Measurements from ENCODE around the gene ICAM4.

ICAM4 gene

DNA sequence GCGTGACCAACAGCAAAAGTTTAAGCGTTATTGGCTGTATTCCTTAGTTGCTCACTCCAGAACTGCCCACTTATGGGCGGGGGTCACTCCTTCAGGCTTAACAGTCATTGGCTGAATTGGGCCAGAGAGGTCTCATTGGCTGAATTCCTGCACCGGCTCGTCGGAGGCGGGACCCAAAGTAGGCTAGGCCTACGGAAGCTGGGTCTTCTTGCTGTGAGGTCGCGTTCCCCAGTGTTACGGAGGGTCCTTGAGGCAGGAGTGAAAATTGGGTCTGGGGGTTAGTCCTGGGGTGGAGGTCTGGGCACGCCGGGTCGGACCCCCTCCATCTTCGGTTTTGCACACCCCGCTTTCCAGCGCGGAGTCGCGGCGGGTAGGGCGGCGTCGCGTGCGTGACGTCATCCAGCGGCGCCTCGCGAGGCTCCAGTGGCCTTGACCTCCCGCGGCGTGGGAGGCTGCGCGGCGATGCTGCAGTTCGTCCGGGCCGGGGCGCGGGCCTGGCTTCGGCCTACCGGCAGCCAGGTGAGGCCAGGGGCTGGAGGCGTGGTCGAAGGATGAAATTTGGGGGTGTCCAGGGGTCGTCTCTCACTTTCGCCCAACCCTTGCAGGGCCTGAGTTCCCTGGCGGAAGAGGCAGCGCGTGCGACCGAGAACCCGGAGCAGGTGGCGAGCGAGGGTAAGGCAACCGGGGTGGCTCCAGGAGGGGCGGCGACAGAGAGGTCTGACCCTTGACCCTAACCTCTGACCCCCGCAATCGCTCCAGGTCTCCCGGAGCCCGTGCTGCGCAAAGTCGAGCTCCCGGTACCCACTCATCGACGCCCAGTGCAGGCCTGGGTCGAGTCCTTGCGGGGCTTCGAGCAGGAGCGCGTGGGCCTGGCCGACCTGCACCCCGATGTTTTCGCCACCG lies 34.7 kb upstream of the ICAM4 start, which contains the start of gene MRPL4:
Gene MRPL4, plus strand, starts transcription at position 423 of the 903 bp plus-strand sequence. Its CDS starts 40 bp downstream, at position 463.
- peak; percentile 87 for FAIRE-seq

DNA sequence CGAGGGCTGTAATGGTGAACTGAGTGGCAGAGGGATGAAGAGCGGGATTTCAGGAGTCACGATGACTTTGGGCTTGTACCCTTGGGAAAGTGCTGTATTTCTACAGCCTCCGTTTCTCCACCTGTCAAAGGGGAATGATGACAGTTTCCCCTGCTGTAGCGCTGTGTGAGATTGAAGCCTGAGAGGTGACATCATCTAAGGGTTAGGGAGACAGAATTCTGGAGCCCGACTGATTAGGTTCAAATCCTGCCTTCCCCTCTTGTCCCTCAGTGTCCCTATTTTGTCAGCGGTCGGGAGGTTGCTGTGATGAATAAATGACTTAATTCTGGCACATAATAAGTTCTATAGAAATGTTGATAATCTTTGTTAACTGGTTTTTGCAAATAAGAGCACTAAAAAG lies 34.0 kb upstream of the ICAM4 start:
- FAIRE-seq = no peak
- TF ChIP-seq, protein P1, sequence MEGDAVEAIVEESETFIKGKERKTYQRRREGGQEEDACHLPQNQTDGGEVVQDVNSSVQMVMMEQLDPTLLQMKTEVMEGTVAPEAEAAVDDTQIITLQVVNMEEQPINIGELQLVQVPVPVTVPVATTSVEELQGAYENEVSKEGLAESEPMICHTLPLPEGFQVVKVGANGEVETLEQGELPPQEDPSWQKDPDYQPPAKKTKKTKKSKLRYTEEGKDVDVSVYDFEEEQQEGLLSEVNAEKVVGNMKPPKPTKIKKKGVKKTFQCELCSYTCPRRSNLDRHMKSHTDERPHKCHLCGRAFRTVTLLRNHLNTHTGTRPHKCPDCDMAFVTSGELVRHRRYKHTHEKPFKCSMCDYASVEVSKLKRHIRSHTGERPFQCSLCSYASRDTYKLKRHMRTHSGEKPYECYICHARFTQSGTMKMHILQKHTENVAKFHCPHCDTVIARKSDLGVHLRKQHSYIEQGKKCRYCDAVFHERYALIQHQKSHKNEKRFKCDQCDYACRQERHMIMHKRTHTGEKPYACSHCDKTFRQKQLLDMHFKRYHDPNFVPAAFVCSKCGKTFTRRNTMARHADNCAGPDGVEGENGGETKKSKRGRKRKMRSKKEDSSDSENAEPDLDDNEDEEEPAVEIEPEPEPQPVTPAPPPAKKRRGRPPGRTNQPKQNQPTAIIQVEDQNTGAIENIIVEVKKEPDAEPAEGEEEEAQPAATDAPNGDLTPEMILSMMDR (IDR thresholded peaks at IDR 0.05; ENCODE audit: insufficient read depth, missing control alignments) = no peak
- DNase-seq (ENCODE audit: insufficient read length, low spot score) = no peak

More for the DNA sequence above, 34.7 kb upstream of the ICAM4 start, which contains the start of gene MRPL4:
- DNase-seq (ENCODE audit: insufficient read length, low spot score) = peak; percentile 83
- TF ChIP-seq, protein P1 (IDR thresholded peaks at IDR 0.05; ENCODE audit: insufficient read depth, missing control alignments) = no peak

DNA sequence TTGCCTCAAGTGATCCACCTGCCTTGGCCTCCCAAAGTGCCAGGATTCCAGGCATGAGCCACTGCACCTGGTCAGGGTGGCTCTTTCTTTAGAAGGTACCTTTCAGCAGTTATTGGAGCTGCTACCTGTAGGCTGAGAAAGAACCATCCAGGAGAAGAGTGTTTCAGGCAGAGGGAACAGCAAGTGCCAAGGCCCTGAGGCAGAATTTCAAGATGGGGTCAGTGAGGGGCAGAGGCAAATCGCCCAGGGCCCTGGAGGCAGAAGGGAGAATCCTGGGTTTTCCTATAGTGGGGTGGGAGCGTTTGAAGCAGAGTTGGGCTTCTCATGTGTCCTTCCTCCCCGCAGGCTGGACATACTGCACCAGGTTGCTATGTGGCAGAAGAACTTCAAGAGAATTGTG lies 32.5 kb upstream of the ICAM4 start:
- FAIRE-seq (no peak), DNase-seq (ENCODE audit: insufficient read length, low spot score) (no peak)
- TF ChIP-seq, protein P1 (IDR thresholded peaks at IDR 0.05; ENCODE audit: insufficient read depth, missing control alignments) = no peak

DNA sequence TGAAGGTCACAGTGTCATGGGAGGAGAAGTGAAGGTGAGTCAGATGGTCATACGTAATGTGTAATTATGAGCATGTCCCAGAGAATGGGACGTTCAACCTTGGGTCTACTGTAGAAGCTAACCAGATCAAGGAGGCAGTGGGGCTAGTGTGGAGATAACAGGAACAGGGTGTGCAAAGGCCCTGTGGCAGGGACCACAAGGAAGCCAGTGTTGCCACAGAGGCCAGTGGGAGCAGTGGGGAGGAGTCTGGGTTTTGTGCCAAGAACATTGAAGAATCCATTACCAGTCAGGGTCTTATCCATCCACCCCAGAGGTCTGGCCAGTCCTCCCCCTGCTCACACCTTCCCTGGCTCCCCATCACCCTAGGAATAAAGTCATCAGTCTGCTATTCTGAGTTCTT lies 31.4 kb upstream of the ICAM4 start:
- no peak for FAIRE-seq
- TF ChIP-seq, protein P1 (IDR thresholded peaks at IDR 0.05; ENCODE audit: insufficient read depth, missing control alignments) = no peak

DNA sequence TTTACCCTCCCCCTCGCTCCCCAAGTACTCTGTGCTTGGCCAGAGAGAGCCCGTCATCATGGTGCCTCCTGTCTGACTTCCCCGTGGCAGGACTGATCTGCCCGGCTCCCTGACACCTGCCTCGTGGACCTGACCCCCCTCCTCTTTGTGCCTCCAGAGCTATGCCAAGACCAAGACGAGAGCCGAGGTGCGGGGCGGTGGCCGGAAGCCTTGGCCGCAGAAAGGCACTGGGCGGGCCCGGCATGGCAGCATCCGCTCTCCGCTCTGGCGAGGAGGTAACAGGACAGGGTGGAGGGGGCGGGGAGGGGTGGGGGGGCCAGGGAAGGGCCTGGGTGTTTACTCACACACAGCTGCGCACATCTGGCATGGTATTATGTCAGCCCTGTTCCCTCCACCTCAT lies 30.2 kb upstream of the ICAM4 start:
- no peak for FAIRE-seq

More for the DNA sequence above, 31.4 kb upstream of the ICAM4 start:
- no peak for DNase-seq (ENCODE audit: insufficient read length, low spot score)

DNA sequence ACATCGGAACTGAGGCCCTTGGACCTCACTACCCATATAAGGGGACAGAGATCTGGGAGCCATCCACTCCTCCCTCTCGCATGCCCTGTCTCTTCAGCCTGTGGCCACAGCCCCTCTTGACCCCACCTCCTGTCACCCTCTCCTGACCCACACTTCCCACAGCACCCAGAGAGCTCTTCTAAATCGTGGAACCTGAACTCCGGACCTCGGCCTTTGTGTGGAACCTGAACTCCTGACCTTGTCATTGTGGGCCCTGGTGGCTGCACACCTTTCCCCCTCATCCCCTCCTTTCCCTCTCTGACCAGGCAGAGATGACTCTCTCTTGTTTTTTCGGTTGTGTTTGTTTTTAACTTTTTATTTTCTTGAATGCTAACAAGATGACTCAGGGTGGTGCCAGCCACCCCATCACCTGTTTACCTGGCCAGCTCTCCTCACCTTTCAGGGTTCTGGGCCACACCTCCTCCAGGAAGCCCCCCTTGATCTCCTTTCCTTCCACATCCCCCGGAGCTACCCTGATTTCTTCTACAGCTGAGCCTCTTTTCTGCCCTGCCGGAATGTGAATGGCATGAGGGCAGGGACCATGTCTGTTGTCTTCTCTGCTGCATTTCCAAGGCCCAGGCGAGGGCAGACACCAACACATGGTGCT lies 29.7 kb upstream of the ICAM4 start:
- TF ChIP-seq, protein P1 (IDR thresholded peaks at IDR 0.05; ENCODE audit: insufficient read depth, missing control alignments) = no peak
- DNase-seq (ENCODE audit: insufficient read length, low spot score) = no peak
- FAIRE-seq = no peak

More for the DNA sequence above, 30.2 kb upstream of the ICAM4 start:
- TF ChIP-seq, protein P1 (IDR thresholded peaks at IDR 0.05; ENCODE audit: insufficient read depth, missing control alignments) = no peak
- no peak for DNase-seq (ENCODE audit: insufficient read length, low spot score)
